GM12892 (cell line): Measurements from ENCODE around the gene KRTAP4-7.
"Not testable (repeated sequence)": the region's sequence is repeated elsewhere in the genome, so short reads cannot be mapped to it uniquely, and the experiment has no call there.

Experiments used
- POLR2A ChIP-seq: IDR thresholded peaks from 2 replicates; pipeline ENCODE4 v1.6.1; 2011; ENCODE audit warnings: low read depth, low read length, control low read depth
- POLR2AphosphoS5 ChIP-seq: IDR thresholded peaks from 2 replicates; pipeline ENCODE4 v1.6.1; 2011; ENCODE audit warnings: low read depth, low read length, control low read depth
- TAF1 ChIP-seq: IDR thresholded peaks from 2 replicates; pipeline ENCODE4 v1.6.1; 2011; ENCODE audit warnings: low read depth, mild to moderate bottlenecking, control low read depth, low read length, borderline replicate concordance

- TF ChIP-seq POLR2AphosphoS5, TAF1, POLR2A: not testable (repeated sequence)
Measured at GRCh38 chr17:41108728-41109386, 24.9 kb downstream of the KRTAP4-7 start.
